NCI-H345 treated with DMSO at 0.1 percent for 48 hours (cell line): ENCODE results near the gene ITPR2.

ENCODE experiments used
- DNase-seq: peaks from one replicate; lab custom pipeline; 2025; ENCODE audit not compliant: unreplicated experiment; lab: John Stamatoyannopoulos, UW

Gene ITPR2

DNA sequence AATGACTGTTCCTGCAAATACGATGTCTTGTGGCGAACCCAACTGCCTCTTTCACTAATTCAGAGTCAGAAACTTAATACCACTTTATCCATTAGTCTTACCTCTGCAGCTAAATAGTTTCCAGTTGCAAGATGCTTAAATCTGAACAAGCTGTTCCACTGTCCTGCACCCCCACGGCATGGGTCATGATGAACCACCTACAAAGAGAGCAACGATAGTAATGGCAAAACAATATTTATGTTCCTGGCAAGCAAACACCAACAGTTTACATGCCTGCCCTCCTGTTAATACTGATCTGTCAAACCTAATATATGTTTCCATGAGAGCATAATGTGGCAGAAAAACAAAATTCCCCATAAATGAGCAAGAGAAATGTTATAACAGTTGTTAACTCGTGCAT, 121.9 kb downstream of the ITPR2 start:
- DNase-seq = no peak

DNA sequence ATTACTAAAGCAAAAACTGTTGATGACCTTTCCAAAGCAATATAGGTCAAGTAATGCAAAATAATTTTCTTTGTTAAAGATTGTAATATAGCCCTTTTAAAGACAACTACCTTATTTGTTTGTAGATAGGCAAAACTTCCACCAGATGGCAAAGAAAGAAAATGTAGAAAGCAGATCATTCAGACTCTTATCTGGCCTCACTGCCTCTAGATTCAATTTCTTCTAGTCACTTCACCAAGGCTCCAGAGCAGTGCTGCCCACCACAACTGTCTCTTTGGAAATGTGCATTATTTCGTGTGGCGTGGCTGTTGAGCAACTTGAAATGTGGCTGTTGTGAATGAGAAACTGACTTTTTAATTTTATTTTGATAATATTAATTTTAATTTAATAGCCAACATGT, 127.1 kb downstream of the ITPR2 start:
- DNase-seq = no peak

GRCh38 chr12:26704684-26705460, 128.1 kb downstream of the ITPR2 start:
- DNase-seq = no peak

DNA sequence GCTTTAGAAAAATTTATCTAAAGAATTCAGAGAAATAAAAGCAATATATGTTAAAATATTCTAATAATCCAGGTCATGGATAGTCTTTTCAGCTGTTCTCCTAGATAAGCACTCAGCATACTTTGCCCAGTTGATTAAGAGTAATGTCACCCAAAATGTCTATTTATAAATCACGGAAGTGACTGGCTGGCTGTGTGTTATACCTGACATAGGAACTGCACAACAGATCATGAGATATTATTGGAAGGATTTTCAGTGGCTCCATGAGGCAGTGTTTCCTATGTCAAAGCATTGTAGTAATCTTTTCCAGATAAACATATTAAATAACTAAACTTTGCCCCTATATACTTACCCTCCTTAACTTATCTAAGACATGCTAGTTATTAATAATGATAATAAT, 128.8 kb downstream of the ITPR2 start:
- DNase-seq = no peak

DNA sequence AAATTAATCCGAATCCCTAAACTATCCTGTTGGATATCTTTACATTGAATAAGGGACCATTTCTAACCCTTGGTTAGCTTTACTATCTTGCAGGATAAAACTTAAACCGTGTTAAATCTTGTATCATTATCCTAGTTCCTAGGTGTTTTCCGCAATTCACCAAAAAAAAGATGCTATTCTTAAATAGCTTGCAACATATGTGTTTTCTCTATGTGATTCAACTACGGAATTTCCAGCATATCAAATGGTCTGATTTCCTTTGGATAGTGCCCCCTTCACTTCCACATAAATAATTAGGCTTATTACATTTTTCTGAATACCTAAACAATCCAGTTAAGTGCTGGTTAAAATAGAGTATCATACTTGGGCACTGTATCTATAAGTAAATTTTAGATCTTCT, 130.3 kb downstream of the ITPR2 start:
- no peak for DNase-seq

- peak; percentile 16 for DNase-seq
These were observed 131.3 kb downstream of the ITPR2 start for GRCh38 chr12:26701604-26702215.

DNA sequence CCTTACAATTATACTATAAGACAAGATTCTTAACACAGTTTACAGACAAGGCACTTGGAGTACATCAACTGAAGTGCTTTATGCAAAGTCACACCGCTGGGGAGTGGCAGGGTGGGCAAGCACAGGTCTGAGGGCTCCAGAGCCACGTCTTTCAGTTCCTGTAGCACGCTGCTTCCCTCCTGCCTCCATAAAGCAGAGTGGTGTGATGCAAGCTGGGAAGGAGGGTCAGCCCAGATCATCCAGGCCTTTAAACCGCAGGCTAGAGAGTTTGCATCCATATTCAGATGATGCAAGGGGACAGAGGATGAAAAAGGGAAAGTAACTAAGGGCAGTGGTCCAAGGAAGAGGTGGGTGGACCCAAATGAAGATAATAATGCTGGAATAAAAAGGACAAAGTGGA, 132.6 kb downstream of the ITPR2 start:
- no peak for DNase-seq

DNA sequence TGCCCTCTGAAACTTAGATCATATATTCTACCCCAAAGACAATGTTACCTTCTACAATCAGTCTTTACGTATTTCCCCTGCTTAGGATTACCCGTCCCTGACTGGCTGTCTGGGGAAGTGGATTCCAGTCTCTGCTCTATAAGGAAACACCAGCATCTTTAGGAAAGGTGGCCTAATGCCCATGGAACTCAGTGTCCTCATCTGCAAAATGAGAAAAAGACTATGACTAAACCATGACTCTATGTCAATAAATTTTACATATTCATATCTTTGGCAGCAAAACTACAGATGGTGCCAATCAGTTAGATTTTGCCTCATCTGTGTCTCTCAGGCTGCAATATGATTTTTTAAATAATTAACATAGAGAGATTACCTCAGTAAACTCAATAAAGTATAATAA, 133.8 kb downstream of the ITPR2 start:
- no peak for DNase-seq

- no peak for DNase-seq
These were observed 134.8 kb downstream of the ITPR2 start for GRCh38 chr12:26698186-26698585.

- no peak for DNase-seq
These were observed 135.8 kb downstream of the ITPR2 start for GRCh38 chr12:26697217-26697616.

DNA sequence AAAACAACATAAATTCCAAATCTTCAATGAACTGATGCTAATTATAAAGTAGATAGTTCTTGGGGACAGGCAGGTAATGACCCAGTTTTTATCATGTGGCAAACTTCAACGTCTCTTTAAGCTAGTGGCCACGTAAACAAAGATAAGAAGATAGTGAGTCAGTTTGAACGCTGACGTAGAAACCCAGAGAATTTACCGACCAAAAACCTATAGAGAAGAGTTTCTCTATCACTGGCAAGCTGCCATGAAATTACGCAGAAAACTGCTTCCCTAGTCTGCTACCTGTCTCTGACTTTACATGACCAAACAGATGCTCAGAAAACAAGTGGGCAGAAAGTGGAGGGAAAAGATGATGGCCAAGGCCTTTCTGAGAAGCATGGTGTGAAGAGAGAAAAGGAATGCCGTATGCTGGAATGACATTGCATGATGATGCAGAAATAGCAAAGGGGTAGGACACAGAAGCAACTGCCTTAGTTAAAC, 136.3 kb downstream of the ITPR2 start:
- no peak for DNase-seq

GRCh38 chr12:26696048-26696612, 136.9 kb downstream of the ITPR2 start:
- DNase-seq = no peak

GRCh38 chr12:26694402-26694801, 138.6 kb downstream of the ITPR2 start:
- no peak for DNase-seq

GRCh38 chr12:26692407-26692806, 140.6 kb downstream of the ITPR2 start:
- DNase-seq = no peak

DNA sequence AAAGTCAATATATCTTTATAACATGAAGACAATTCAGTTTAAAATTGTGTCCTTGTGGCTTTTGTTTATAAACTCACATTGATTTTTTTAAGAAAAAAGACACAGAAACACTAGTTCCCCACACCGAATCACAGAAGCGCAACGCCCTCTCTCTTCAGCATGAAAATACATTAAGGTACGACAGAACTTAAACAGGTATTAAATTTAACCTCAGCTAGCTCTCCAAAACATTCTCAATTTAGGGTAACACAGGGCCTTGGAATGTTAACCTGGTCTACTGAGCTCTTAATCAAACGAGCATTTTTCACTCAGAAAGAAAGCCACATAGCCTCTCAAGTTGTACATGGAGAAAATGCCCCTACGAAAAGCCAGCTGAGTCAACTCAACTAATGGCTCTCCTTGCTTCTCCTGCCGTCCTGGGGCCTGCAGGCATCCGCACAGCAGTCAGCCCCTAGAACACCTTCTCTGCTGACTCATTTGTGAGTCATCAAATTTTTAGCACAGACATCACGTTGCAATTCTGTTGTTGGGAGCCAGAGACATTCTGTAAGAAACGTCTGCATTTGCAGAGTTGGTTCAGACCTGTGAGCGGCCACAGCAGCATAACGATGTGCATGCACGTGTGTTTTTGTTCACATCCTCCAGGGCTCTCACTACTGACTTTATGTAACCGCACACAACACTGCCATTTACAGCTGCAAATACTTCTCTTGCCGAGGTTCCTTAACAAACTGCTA, 141.6 kb downstream of the ITPR2 start:
- no peak for DNase-seq

DNA sequence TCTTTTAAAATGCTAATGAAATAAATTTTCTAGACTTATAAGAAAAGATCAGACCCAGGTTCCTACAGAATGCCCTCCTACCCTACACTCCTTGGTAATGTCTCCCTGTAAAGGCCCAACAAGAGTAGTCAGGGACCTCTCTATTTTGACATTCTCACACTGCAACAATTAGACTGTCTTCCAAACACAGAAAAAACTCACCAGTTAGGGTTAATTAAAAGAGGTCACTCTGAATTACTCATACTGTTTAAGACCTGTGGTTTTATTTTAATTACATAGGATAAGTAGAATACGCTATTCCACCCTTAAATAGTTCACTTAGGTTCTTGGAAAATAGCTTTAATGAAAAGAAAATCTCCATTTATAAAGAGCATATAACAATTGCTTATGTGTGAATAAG, 142.4 kb downstream of the ITPR2 start:
- no peak for DNase-seq

DNA sequence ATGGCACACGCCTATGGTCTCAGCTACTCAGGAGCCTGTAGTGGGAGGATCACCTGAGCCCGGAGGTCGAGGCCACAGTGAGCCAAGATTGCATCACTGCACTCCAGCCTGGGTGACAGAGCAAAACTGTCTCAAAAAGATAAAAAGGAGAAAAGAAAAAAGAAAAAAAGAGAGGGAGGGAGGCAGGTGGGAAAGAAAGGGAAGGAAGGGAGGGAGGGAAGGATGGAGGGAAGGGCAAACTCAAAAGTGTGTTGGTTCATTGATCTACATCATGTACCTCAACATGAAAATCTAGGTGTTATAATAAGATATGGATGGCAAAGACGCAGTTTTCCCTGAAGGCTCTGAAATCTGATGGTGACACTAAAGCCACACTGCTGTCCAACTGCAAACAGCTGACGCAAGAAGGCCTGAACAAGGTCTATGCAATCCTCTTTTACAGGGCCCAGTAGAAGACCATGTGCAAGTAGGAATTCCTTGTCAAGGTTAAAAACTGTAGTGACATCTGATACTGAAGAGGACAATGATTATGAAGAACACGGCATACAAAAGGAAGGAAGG, 143.6 kb downstream of the ITPR2 start:
- no peak for DNase-seq

DNA sequence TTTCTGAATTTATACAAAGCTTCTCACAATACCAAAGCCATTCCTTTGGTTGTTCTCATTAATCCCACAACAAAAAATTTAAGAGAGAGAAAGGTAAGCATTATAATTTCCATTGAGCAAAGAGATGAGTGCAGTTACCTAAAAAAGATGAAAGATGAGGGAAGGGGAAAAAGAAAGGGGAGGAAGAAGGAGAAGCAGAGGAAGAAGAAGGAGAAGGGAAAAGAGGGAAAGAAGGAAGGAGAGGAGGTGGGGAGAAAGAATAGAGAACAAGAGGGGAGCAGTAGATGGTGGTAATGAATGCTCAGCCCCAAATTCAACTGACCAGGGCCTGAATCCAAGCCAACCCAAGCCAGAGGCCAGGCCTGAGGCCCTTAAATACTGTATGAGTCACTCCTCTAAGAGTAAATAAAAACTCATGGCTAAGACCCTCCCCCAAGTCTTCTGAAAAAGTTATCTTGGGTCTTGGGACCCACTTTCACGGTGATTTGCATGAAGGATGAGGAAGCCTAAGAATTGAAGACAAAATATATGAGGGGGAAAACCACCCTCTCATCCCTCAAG, 144.6 kb downstream of the ITPR2 start:
- no peak for DNase-seq

- DNase-seq = no peak
These were observed 146.6 kb downstream of the ITPR2 start for GRCh38 chr12:26686408-26686807.

GRCh38 chr12:26684101-26684500, 148.9 kb downstream of the ITPR2 start:
- DNase-seq = no peak

- no peak for DNase-seq
These were observed 149.6 kb downstream of the ITPR2 start for GRCh38 chr12:26683443-26683842.
